IPS-15b (cell line): ENCODE data around the gene ZNF135.

ENCODE experiments used
- H3K27me3 ChIP-seq: one replicate; pipeline ENCODE4 v1.6.1; 2013; ENCODE audit warnings: low read length; ENCODE audit not compliant: control insufficient read depth, insufficient read depth
- H3K36me3 ChIP-seq: one replicate; pipeline ENCODE4 v1.6.1; 2013; ENCODE audit warnings: low read length; ENCODE audit not compliant: control insufficient read depth, insufficient read depth
- H3K4me1 ChIP-seq: one replicate; pipeline ENCODE4 v1.6.1; 2013; ENCODE audit warnings: mild to moderate bottlenecking, low read length; ENCODE audit not compliant: control insufficient read depth, insufficient read depth
- H3K4me3 ChIP-seq: one replicate; pipeline ENCODE4 v1.5.1; 2013; ENCODE audit warnings: low read depth, low read length
- H3K9ac ChIP-seq: one replicate; pipeline ENCODE4 v1.6.1; 2013; ENCODE audit warnings: low read depth, mild to moderate bottlenecking, low read length
- H3K9me3 ChIP-seq: one replicate; pipeline ENCODE4 v1.6.1; 2013; ENCODE audit warnings: mild to moderate bottlenecking, low read length; ENCODE audit not compliant: control insufficient read depth, insufficient read depth

The ZNF135 gene

GRCh38 chr19:58035863-58036262 lies 23.2 kb upstream of the ZNF135 start:
- H3K9ac ChIP-seq: no peak overlapping the region
- no peak overlapping the region for H3K4me3 ChIP-seq
- H3K36me3 ChIP-seq: no peaks in the 10 kb centered on the region
- H3K27me3 ChIP-seq: no peaks in the 10 kb centered on the region
- H3K9me3 ChIP-seq: no peaks in the 10 kb centered on the region
- H3K4me1 ChIP-seq: no peaks in the 10 kb centered on the region

GRCh38 chr19:58037927-58038687 lies 21.0 kb upstream of the ZNF135 start:
- H3K4me1 ChIP-seq: no peaks in the 10 kb centered on the region
- no peaks in the 10 kb centered on the region for H3K9me3 ChIP-seq
- H3K36me3 ChIP-seq: no peaks in the 10 kb centered on the region
- no peaks in the 10 kb centered on the region for H3K27me3 ChIP-seq
- H3K4me3 ChIP-seq: no peak overlapping the region
- no peak overlapping the region for H3K9ac ChIP-seq

DNA sequence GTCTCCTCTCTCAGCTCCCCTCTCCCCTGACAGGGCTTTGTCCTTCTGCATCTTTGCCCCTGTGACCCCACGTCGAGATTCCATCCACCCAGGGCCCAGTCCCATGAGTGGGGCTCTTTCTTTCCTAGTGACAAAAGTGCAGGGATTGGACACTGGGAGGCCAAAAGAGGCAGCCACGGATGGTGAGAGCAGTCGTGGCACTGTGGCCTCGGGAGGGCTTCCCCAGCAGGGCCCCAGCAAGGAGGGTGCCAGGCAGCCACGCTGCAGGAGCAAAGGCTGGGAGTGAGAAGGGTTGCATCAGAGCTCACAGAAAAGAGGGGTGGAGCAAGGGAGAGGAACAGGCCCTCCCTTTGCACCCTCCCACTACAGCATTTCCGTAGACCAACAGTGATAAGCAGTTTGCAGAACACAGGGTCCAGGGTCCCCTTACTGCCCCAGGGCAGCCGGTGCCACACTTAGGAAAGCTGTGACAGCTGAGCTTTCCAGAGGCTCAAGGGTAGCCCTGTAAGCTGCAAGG lies 20.3 kb upstream of the ZNF135 start:
- H3K4me1 ChIP-seq: no peaks in the 10 kb centered on the region
- H3K36me3 ChIP-seq: no peaks in the 10 kb centered on the region
- no peaks in the 10 kb centered on the region for H3K27me3 ChIP-seq
- H3K9ac ChIP-seq: no peak overlapping the region
- no peaks in the 10 kb centered on the region for H3K9me3 ChIP-seq
- no peak overlapping the region for H3K4me3 ChIP-seq

DNA sequence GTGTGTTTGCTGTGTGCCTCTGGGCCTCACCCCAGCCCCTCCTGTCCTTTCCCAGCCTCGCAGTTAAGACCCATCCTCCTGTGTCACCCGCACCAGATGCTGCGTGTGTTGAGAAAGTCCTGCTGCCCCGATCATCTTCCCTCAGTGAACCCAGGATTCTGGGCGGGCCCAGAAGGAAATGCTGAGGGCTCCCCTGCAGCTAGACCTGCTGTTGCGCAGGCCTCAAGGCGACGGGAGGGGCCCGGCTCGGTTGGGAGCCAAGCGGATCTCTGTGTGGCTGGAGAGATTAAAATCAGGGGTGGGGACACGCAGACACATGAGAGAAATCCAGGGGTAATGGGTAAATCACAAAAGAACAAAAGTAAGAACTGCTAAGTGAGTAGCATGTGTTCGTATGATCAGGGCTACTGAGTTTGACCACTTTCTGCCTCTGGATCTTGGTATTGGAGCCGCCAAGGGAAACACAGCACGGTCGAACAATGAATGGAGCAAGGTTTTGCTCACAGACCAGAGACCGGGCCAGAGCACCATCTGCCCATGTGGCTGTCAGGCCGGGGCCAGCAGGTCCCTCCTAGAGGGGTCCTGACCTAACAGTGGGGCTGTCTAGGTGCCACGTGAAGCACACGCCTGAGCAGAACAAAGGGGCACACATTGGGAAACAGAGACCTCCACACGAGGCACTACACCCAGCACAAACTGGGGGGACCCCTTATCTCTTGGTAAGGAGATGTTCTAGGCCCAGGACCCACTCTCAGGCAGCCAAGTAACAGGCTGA lies 18.1 kb upstream of the ZNF135 start:
- Histone ChIP-seq H3K9me3 (peaks cover under 1% of the 10 kb centered on the region), H3K4me3 (no peak overlapping the region), H3K36me3 (no peaks in the 10 kb centered on the region), H3K9ac (no peak overlapping the region), H3K4me1 (no peaks in the 10 kb centered on the region), H3K27me3 (no peaks in the 10 kb centered on the region)

DNA sequence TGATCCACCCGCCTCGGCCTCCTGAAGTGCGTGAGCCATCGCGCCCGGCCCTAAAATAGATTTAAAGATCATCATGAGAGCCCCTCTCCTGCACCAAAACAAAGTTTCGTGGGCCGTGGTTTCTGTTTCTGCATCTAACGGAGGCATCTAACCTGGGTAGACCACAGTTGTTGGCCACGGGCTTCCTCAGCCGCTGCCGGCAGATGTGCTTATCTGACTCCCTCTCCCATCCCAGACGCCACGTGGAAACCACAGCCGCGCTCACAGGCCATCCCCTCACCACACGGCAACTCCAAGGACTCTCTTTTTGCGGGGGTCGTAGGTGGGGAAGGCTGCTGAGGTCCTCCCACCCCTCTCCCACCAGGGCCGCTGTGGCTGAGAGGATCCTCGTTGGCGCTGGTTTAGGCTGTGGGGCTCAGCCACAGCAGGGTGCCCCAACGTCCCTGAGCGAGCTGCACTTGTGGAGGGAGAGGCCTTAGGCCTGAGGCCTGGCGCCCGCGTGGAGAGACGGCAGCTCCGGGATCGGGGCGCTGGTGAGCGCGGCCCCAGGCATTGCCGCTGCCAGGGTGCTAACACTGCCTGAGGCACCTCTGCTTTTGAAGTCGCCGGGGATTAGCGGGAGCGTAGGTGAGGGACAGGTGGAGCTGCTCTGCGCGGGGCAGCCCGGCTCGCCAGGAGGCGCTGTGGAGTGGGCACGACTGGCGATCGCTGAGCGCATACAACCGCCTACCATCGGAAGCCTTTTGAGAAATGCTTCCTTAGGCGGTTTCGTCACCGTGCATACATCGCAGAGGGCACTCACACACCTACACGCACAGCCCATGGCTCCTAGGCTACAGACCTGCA lies 16.4 kb upstream of the ZNF135 start:
- H3K9me3 ChIP-seq: peaks cover 6% of the 10 kb centered on the region
- no peaks in the 10 kb centered on the region for H3K36me3 ChIP-seq
- H3K4me1 ChIP-seq: no peaks in the 10 kb centered on the region
- no peaks in the 10 kb centered on the region for H3K27me3 ChIP-seq
- H3K9ac ChIP-seq: no peak overlapping the region
- H3K4me3 ChIP-seq: no peak overlapping the region

DNA sequence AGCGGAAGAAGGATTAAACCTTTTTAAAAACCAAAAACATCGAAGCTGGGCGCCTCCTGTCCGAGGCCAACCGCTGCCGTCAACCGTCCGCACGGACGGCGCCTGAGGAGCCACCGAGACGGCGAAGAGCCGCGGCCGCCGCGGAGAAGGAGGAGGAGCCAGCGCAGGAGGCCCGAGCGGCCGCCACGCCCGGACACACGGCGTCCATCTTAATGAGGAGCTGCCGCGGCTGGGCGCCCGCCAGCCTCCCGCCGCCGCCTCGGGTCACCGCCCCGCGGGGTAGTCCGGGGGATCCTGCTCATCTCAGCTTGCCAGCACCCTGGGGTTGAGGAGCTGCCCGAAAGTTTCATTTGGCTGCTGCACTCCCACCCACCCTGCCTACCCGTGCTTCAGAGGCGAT lies 14.7 kb upstream of the ZNF135 start:
- H3K9me3 ChIP-seq: peaks cover 6% of the 10 kb centered on the region

DNA sequence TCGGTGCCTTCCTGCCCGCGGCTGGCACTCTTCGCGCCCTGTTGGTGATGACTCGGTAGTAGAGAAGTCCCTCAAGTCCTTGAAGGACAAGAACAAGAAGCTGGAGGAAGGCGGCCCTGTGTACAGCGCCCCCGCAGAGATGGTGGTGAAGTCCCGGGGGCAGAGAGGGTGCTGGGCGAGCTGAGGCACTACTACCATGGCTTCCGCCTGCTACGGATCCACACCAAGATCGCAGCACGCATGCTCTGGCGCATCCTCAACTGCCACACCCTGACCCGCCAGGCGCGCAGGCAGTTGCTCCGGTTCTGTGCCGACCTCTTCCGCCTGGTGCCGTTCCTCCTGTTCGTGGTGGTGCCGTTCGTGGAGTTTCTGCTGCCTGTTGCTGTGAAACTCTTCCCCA lies 14.2 kb upstream of the ZNF135 start:
- Histone ChIP-seq H3K36me3 (no peaks in the 10 kb centered on the region), H3K4me3 (no peak overlapping the region), H3K9ac (no peak overlapping the region), H3K4me1 (no peaks in the 10 kb centered on the region), H3K9me3 (peaks cover 8% of the 10 kb centered on the region), H3K27me3 (no peaks in the 10 kb centered on the region)

More for the DNA sequence above, 14.7 kb upstream of the ZNF135 start:
- no peaks in the 10 kb centered on the region for H3K27me3 ChIP-seq
- H3K4me1 ChIP-seq: no peaks in the 10 kb centered on the region
- no peak overlapping the region for H3K4me3 ChIP-seq
- H3K9ac ChIP-seq: no peak overlapping the region
- no peaks in the 10 kb centered on the region for H3K36me3 ChIP-seq

DNA sequence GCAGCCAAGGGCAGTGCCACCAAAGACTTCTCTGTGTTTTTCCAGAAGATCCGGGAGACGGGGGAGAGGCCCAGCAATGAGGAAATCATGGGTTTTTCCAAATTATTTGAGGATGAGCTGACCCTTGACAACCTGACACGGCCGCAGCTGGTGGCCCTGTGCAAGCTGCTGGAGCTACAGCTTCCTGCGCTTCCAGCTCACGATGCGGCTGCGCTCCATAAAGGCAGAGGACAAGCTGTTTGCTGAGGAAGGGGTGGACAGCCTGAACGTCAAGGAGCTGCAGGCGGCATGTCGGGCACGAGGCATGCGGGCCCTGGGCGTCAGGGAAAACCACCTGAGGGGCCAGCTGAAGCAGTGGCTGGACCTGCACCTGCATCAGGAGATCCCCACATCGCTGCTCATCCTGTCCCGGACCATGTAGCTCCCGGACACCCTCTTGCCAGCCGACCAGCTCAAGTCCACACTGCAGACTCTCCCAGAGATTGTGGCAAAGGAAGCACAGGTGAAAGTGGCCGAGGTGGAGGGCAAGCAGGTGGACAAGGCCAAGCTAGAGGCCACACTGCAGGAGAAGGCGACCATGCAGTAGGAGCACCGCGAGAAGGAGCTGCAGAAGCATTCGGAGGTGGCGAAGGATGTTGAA lies 13.6 kb upstream of the ZNF135 start:
- Histone ChIP-seq H3K9me3 (peaks cover 8% of the 10 kb centered on the region), H3K9ac (no peak overlapping the region), H3K36me3 (no peaks in the 10 kb centered on the region), H3K4me1 (no peaks in the 10 kb centered on the region), H3K27me3 (no peaks in the 10 kb centered on the region), H3K4me3 (no peak overlapping the region)

DNA sequence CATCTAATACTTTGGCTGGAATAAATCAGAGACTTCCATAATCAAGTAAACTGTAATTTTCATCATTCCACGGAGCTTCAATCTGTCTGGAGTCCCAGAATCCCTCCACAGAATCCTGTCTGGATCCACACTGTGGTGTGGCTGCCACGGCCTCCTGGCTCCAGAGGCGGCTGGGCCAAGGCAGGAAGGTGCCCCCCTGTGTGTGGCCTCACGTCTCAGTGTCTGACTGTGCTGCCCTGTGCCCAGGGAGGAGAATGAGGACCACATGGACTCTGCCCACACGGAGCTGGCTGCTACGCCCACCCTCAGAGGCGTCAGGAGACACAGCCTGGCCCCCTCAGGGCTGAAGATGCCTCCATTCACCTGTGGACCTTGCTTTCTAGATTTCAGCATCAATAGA lies 12.2 kb upstream of the ZNF135 start:
- Histone ChIP-seq H3K4me1 (no peaks in the 10 kb centered on the region), H3K9me3 (peaks cover 8% of the 10 kb centered on the region), H3K4me3 (no peak overlapping the region), H3K36me3 (no peaks in the 10 kb centered on the region), H3K9ac (no peak overlapping the region), H3K27me3 (no peaks in the 10 kb centered on the region)

- no peaks in the 10 kb centered on the region for H3K36me3 ChIP-seq
- H3K9ac ChIP-seq: no peak overlapping the region
- H3K4me3 ChIP-seq: no peak overlapping the region
- no peaks in the 10 kb centered on the region for H3K27me3 ChIP-seq
- H3K9me3 ChIP-seq: peaks cover 8% of the 10 kb centered on the region
- no peaks in the 10 kb centered on the region for H3K4me1 ChIP-seq
These were observed 11.4 kb upstream of the ZNF135 start for GRCh38 chr19:58047672-58048071.

GRCh38 chr19:58052256-58052655 lies 6.8 kb upstream of the ZNF135 start:
- H3K9ac ChIP-seq: no peak overlapping the region
- no peaks in the 10 kb centered on the region for H3K27me3 ChIP-seq
- H3K9me3 ChIP-seq: peaks cover 6% of the 10 kb centered on the region
- no peak overlapping the region for H3K4me3 ChIP-seq
- H3K36me3 ChIP-seq: no peaks in the 10 kb centered on the region
- no peaks in the 10 kb centered on the region for H3K4me1 ChIP-seq
